IMR-90 (cell line): Measurements from ENCODE around the gene AGAP1. TPM values are rescaled to one million over a fixed set of nuclear protein-coding genes. Genes with fewer than 3 reads are reported as not detected.

Source experiments
- ATAC-seq: fragments of 200-7000 bp; cut with Tn5 transposase; 2 replicates; pipeline ENCODE4 v1.9.1; 2020; ENCODE audit warnings: low read depth, mild to moderate bottlenecking, moderate library complexity
- BruUV-seq: library from RNA; stranded (reverse); fragments of 400-500 nt; replicated peaks from 2 replicates; lab custom pipeline; 2021; lab: Mats Ljungman, UMichigan
- CTCF ChIA-PET: fragments of 300-600 bp; formaldehyde crosslinking; extraction: SDS; loops from one replicate; lab custom pipeline; 2021; ENCODE audit warnings: antibody characterized with exemption; lab: Yijun Ruan, JAX
- POLR2A ChIA-PET: fragments of 300-600 bp; sonication (Branson Sonifier 250); formaldehyde crosslinking; loops from one replicate; lab custom pipeline; 2022; ENCODE audit warnings: antibody characterized with exemption; ENCODE audit not compliant: unreplicated experiment; lab: Charles Lee
- DNase-seq: peaks from one replicate; pipeline ENCODE4 v3.0.0; 2013
- H2AFZ ChIP-seq: replicated peaks from 2 replicates; pipeline ENCODE3; 2013; ENCODE audit warnings: low read length, mild to moderate bottlenecking; ENCODE audit not compliant: poor library complexity
- H2AK5ac ChIP-seq: 2 replicates; pipeline ENCODE4 v1.6.1; 2013; ENCODE audit warnings: low read depth, low read length, inconsistent platforms
- H2AK9ac ChIP-seq: replicated peaks from 2 replicates; pipeline ENCODE3; 2013; ENCODE audit warnings: mild to moderate bottlenecking, low read depth, low read length, moderate library complexity; ENCODE audit not compliant: poor library complexity
- H2BK120ac ChIP-seq: 2 replicates; pipeline ENCODE4 v1.6.1; 2013; ENCODE audit warnings: low read depth, low read length, inconsistent platforms
- H2BK15ac ChIP-seq: 3 replicates; pipeline ENCODE4 v1.6.1; 2013; ENCODE audit warnings: low read depth, low read length, inconsistent platforms
- H2BK20ac ChIP-seq: 2 replicates; pipeline ENCODE4 v1.6.1; 2013; ENCODE audit warnings: low read depth, mild to moderate bottlenecking, inconsistent platforms, low read length, moderate library complexity
- H2BK5ac ChIP-seq: 2 replicates; pipeline ENCODE4 v1.6.1; 2013; ENCODE audit warnings: mild to moderate bottlenecking, low read depth, low read length, inconsistent platforms; ENCODE audit not compliant: poor library complexity, severe bottlenecking
- H3K14ac ChIP-seq: replicated peaks from 2 replicates; pipeline ENCODE4 v1.6.1; 2013; ENCODE audit warnings: low read depth, low read length, inconsistent platforms
- H3K18ac ChIP-seq: 2 replicates; pipeline ENCODE4 v1.6.1; 2013; ENCODE audit warnings: low read depth, low read length, control low read depth
- H3K23ac ChIP-seq: 2 replicates; pipeline ENCODE4 v1.6.1; 2013; ENCODE audit warnings: low read depth, low read length, inconsistent platforms
- H3K27ac ChIP-seq: 2 replicates; pipeline ENCODE4 v1.5.1; 2013; ENCODE audit warnings: mild to moderate bottlenecking, control low read depth, low read length; ENCODE audit not compliant: insufficient read depth
- H3K27me3 ChIP-seq: 2 replicates; pipeline ENCODE4 v1.6.1; 2013; ENCODE audit warnings: low read length; ENCODE audit not compliant: control insufficient read depth, insufficient read depth
- H3K36me3 ChIP-seq: 2 replicates; pipeline ENCODE4 v1.6.1; 2013; ENCODE audit warnings: low read length, mixed read lengths; ENCODE audit not compliant: control insufficient read depth, insufficient read depth
- H3K4ac ChIP-seq: 2 replicates; pipeline ENCODE4 v1.6.1; 2013; ENCODE audit warnings: low read depth, low read length, inconsistent platforms
- H3K4me1 ChIP-seq: 2 replicates; pipeline ENCODE4 v1.6.1; 2013; ENCODE audit warnings: low read length, mixed read lengths; ENCODE audit not compliant: control insufficient read depth, insufficient read depth
- H3K4me2 ChIP-seq: 2 replicates; pipeline ENCODE4 v1.6.1; 2013; ENCODE audit warnings: low read depth, mild to moderate bottlenecking, control low read depth, low read length, moderate library complexity
- H3K4me3 ChIP-seq: 2 replicates; pipeline ENCODE4 v1.5.1; 2013; ENCODE audit warnings: low read depth, mild to moderate bottlenecking, control low read depth, low read length, moderate library complexity; ENCODE audit not compliant: insufficient read depth
- H3K56ac ChIP-seq: 2 replicates; pipeline ENCODE4 v1.6.1; 2013; ENCODE audit warnings: low read length, inconsistent platforms; ENCODE audit not compliant: insufficient read depth; ENCODE audit errors: extremely low read depth
- H3K79me1 ChIP-seq, 2 experiments: 2 replicates each; pipeline ENCODE4 v1.6.1; 2013; ENCODE audit warnings: low read length in 2 of 2, inconsistent platforms in 1 of 2, low read depth in 1 of 2
- H3K9ac ChIP-seq: 2 replicates; pipeline ENCODE4 v1.6.1; 2013; ENCODE audit warnings: low read depth, low read length, control low read depth
- H3K9me1 ChIP-seq: 2 replicates; pipeline ENCODE4 v1.6.1; 2013; ENCODE audit warnings: low read length, inconsistent platforms; ENCODE audit not compliant: insufficient read depth
- H3K9me3 ChIP-seq: 2 replicates; pipeline ENCODE4 v1.6.1; 2013; ENCODE audit warnings: low read length; ENCODE audit not compliant: control insufficient read depth, insufficient read depth
- H4K20me1 ChIP-seq: 2 replicates; pipeline ENCODE4 v1.6.1; 2013; ENCODE audit warnings: low read length, inconsistent platforms; ENCODE audit not compliant: insufficient read depth
- H4K5ac ChIP-seq: 2 replicates; pipeline ENCODE4 v1.6.1; 2013; ENCODE audit warnings: mild to moderate bottlenecking, low read depth, low read length, control low read depth
- H4K8ac ChIP-seq, 2 experiments: 2 replicates each; pipeline ENCODE4 v1.6.1; 2013; ENCODE audit warnings: low read depth in 2 of 2, low read length in 2 of 2, control low read depth in 1 of 2, inconsistent platforms in 1 of 2
- H4K91ac ChIP-seq: 2 replicates; pipeline ENCODE4 v1.6.1; 2013; ENCODE audit warnings: low read depth, low read length, inconsistent platforms; ENCODE audit not compliant: insufficient read depth
- CTCF ChIP-seq: conservative IDR thresholded peaks from 2 replicates; pipeline ENCODE4 v1.5.1; 2012; ENCODE audit warnings: mild to moderate bottlenecking, low read depth, low read length, improper control_type of control experiment
- WGBS, 2 experiments: methylation state at CpG; one replicate each; pipeline versions ENCODE4 v1.1.5 to v1.1.7; 2013; ENCODE audit warnings: missing lambda C conversion rate in 2 of 2; ENCODE audit not compliant: insufficient read length in 1 of 2; ENCODE audit errors: extremely low coverage in 2 of 2; 5-methylcytosine and 5-hydroxymethylcytosine counted together
- dilution Hi-C: fragments of 300-500 bp; cut with HindIII; formaldehyde crosslinking; loops from one replicate; pipeline ENCODE4 v1.14.3; 2018; ENCODE audit warnings: low sequenced_read_pairs; ENCODE audit not compliant: unreplicated experiment
- in situ Hi-C: fragments of 300-500 bp; cut with MboI; formaldehyde crosslinking; loops from 3 replicates; pipeline ENCODE4 v1.14.3; 2019; ENCODE audit warnings: low sequenced_read_pairs, inconsistent platforms, mixed read lengths
- intact Hi-C: fragments of 100-400 bp; cut with micrococcal nuclease; formaldehyde crosslinking; loops from 2 replicates; pipeline ENCODE4 v1.10.0; 2022
- polyA plus RNA-seq, 3 experiments: library from polyadenylated mRNA; depleted of rRNA; stranded (reverse); fragments of >200 nt; gene quantifications; 2 replicates each; pipeline ENCODE4 v1.2.3, GENCODE V29; 2012; ENCODE audit warnings: low replicate concordance in 1 of 3
- total RNA-seq: library from RNA; depleted of rRNA; stranded (reverse); fragments of >200 nt; gene quantifications from 2 replicates; pipeline ENCODE4 v1.2.3, GENCODE V29; 2012
- TF ChIP-seq, protein P1 (sequence below): fragments of 150-350 bp; IDR thresholded peaks from 2 replicates; pipeline ENCODE4 v1.6.1; 2016; ENCODE audit warnings: low read depth, mild to moderate bottlenecking, low read length, moderate library complexity, borderline replicate concordance

The AGAP1 gene
- total and polyA plus RNA-seq, 2 of the 4 experiments (the other 2 are of a cell fraction) = 15.1 to 16.4 TPM

DNA sequence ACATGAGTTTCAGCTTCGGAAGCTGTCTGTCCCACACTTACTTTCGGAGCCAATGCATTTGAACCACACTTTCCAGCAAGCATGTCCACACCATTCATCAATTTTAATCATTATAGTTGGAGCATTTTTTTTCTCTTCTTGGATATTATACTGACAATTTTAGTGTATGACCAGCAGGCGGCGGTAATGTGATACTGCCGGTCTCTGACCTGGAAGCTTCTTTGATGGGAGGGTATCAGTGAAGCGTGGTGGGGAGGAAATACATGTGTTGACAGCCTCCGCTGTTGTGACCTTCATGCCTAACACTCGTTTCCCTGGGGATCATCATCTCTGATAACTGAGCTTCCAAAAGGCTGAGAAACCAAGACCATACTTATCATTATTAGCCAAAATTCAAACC lies 442.6 kb downstream of the AGAP1 start:
- Histone ChIP-seq H3K9ac (no peak overlapping the region), H4K5ac (no peak overlapping the region), H2AK5ac (no peak overlapping the region), H2BK120ac (no peak overlapping the region), H3K27me3 (no peaks in the 10 kb centered on the region), H3K9me1 (peaks cover 24% of the 10 kb centered on the region), H3K27ac (no peak overlapping the region), H2BK20ac (no peak overlapping the region), H3K14ac (no peak overlapping the region), H3K23ac (no peak overlapping the region), H2BK15ac (no peak overlapping the region), H4K8ac (no peak overlapping the region), H2AK9ac (no peak overlapping the region), H3K4me2 (no peak overlapping the region), H3K4ac (no peak overlapping the region), H3K56ac (no peak overlapping the region), H3K36me3 (peaks cover 4% of the 10 kb centered on the region), H3K4me3 (no peak overlapping the region), H3K9me3 (no peaks in the 10 kb centered on the region), H3K79me1 (0 out of 4 replicates have a peak, but pooled peaks cover 0 to 4% of the 10 kb centered on the region in 2 experiments), H2AFZ (no peak overlapping the region), H3K4me1 (peaks cover 21% of the 10 kb centered on the region), H4K20me1 (peaks cover 9% of the 10 kb centered on the region; the same call in 1 of the 2 replicates), H2BK5ac (no peak overlapping the region), H3K18ac (no peak overlapping the region), H4K91ac (no peak overlapping the region)
- ChIA-PET CTCF (interaction anchor here (0.8 kb wide), 1 partner anchor 290 kb away, joined by 3 read pairs; no protein-coding TSS in a partner anchor), POLR2A (no interaction called here)
- WGBS, 2 experiments = 40% methylated on average over 1 of the region's 8 CpGs; no CpG with 5 or more reads in 1 of the 2 experiments
- in situ Hi-C loops = no loop called here
- intact Hi-C loops = no loop called here
- DNase-seq = no peak
- no TSS peak for BruUV-seq
- TF ChIP-seq, protein P1, sequence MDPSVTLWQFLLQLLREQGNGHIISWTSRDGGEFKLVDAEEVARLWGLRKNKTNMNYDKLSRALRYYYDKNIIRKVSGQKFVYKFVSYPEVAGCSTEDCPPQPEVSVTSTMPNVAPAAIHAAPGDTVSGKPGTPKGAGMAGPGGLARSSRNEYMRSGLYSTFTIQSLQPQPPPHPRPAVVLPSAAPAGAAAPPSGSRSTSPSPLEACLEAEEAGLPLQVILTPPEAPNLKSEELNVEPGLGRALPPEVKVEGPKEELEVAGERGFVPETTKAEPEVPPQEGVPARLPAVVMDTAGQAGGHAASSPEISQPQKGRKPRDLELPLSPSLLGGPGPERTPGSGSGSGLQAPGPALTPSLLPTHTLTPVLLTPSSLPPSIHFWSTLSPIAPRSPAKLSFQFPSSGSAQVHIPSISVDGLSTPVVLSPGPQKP = no peak
- TF ChIP-seq CTCF = peak; percentile 19; the same call in 1 of the 2 replicates
- ATAC-seq = no peak
- dilution Hi-C loops = no loop called here
